Activated CD8-positive, alpha-beta memory T cell treated with anti-CD3 and anti-CD28 coated beads for 48 hours (primary cell): ENCODE data around the gene PRM1.
"Not testable (repeated sequence)": the region's sequence is repeated elsewhere in the genome, so short reads cannot be mapped to it uniquely, and the experiment has no call there.

Source experiments
- DNase-seq, 3 experiments: peaks; one replicate each; pipeline ENCODE4 v3.0.0-alpha.2; 2020; ENCODE audit warnings: low read depth in 2 of 3, low spot score in 2 of 3

The PRM1 gene

DNA sequence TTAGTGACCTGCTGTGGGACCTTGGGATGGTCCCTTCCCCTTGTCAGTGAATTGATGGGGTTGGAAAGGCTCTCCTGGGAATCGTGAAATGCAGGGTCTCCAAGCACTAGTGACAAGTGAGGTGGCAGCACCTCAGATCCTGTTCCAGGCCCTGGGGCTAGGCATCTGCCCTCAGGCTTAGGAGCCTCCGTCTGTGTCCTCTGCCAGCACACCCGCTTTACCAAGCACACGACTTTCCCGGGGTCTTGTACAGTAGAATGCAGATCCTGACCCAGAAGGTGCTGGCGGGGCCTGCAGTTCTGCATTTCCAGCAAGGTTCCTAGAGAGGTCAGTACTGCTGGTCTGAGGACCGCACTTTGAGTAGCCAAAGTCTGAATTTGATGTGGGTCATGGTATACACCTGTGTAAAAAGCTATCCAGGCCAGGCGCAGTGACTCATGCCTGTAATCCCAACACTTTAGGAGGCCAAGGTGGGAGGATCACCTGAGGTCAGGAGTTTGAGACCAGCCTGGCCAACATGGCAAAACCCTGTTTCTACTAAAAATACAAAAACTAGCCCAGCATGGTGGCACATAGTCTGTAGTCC, 33.3 kb upstream of the PRM1 start:
- DNase-seq: no peak

DNA sequence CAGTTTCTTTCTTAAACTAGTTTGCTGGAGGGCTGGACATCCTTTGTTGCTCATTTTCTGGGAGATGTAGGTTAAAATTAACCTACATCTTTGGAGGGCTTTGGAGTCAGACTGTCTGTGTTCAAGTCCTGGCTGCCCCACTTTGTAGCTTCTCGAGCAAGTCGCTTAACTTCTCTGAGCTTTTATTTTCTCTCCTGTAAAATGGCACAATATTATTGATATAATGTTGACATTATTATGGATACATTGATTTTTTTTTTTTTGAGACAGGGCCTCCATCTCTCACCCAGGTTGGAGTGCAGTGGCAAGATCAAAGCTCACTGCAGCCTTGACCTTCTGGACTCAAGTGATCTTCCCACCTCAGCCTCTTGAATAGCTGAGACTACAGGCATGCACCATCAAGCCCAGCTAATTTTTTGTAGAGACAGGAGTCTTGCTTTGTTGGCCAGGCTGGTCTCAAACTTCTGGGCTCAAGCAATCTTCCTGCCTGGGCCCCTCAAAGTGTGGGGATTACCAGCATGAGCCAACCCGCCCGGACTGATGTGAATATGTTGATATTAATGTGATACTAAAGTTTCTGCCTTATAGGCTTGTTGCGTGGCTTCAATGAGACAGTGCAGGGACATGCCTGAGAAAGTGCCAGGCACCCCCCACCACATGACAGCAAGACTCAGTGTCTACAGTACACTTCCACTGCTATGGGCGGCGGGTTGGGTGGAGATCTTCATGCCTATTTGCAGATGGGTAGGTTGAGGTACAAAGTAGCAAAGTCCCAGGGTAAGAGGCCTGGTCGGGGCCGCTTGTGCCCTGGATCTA, 32.6 kb upstream of the PRM1 start:
- no peak for DNase-seq

DNA sequence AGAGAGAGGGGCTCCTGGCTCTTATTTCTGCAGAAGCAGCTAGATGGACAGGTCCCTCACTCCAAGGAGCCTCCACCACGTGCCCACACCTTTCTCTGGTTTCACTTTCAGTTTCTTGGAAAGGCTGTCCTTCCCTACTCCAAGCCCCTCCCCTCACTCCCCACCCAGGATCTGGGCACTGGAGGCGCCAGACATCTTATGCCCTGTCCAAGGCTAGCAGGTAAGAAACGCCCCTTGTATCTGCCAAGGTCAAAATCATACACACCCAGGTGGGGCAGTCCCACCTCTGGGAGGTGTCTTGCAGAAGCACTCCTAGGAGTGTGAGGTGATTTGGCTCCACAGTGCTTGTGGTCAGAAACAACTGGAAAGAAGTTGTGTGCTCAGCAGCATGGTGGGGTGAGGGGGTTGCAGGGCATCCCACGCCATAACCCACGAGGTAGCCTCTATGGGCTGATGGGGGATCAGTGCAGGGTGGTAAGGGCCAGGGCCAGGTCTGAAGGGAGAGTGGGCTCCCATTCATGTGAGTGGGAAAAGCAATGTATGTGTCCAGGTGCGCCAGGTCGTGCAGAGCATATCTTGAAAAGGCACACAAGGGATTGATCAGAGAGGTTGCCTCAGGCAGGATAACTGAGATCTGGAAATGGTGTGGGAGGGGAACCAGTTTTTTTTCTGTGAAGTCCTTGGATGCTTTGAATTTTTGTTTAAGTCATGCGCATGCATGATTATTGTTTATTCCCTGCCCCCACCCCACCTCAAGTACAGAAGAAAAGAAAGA, 31.8 kb upstream of the PRM1 start:
- DNase-seq: no peak

DNA sequence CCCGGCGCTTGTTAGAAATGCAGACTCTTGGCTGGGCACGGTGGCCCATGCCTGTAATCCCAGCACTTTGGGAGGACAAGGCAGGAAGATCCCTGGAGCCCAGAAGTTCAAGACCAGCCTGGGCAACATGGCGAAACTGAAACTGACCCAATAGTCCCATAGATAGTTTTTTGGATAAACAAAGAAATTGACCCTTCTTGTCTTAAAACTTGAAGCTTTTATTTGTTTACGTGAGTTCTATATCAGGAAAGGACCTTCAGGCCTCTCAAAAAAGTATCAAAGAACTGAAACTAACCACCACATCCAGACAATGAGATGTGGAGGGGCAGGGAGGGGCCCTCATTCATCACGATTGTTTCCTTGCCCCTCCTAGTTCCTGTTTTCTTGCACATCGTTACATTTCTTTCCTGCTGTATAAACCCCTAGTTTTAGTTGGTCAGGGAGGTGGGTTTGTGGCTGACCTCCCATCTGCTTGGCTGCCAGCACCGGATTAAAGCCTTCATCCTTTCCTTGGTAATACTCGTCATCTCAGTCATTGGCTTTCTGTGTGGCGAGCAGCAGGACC, 29.9 kb upstream of the PRM1 start:
- no peak for DNase-seq

DNA sequence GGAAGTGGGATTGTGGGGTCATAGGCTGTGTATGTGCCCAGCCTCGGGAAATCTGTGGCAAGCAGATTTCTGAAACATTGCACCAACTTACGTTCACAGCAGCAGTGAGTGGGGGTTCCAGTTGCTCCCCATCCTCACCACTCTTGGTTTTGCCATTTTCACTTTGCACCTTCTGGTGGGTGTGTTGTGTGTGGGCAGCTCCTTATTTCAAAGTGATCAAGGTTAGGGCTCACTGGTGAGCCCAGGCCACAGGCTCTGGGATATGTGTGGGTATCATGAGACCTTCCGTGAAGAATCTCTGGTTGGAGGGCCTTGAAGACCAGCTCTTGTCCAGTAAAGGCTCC, 29.5 kb upstream of the PRM1 start:
- DNase-seq: no peak

DNA sequence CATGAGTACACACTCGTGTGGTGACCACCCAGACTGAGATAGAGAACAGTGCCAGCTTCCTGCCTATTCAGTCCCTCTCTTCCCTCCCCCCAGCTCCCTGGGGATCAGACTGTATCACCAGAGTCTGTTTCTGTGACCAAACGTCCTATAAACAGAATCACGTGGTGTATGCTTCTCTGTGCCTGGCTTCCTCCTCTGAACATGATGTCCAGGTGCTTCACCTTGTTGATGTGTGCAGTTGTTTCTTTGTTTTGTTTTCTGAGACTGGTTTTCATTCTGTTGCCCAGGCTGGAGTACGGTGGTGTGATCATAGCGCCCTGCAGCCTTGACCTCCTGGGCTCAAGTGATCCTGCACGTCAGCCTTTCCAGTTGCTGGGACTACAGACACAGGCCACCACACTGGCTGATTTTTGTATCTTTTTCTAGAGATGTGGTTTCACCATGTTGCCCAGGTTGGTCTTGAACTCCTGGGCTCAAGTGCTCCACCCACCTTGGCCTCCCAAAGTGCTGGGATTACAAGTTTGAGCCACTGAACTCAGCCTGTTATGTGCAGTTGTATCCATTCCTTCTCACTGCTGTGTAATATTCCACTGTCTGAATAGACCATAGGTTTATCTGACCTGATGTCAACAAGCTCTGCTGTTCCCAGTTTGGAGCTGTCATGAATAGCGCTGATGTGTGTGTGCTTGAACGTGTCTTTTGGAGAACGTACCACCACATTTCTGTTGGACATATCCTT, 28.9 kb upstream of the PRM1 start:
- no peak for DNase-seq

DNA sequence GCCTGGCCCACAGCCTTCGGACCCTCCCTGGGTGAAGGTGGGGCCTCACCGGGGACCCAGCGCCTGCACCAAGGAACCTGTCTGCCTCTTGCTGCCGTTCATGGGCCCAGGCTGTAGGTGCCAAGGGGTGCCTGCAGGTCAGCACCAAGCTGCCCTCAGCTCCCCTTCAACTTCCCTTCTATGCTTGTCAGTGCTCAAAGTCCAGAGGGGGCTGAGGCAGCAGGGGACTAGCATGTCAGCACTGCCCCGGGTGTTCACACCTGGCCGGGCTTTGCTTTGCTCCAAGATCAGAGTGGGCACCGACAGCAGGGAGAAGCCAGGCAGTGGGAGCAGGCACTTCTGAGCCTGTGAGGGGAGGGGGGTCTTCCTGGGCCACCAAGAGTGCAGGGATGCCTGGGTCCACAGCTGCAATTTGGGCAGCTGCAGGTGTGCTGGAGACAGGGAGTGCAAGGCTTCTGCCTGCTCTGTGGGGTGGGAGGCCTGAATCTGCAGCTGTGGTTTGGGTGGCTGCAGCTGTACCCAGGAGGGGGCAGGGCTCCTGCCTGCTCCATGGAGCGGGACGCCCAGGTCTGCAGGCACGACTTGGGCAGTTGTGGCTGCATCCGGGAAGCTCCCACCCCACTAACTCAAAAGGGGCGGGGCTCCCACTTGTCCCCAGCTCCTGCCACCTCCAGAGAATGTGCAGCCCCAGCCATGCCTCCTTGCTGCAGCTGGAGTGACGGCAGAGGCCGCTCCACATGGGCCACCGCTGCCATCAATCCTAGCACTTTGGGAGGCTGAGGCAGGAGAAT, 27.6 kb upstream of the PRM1 start:
- no peak for DNase-seq

DNA sequence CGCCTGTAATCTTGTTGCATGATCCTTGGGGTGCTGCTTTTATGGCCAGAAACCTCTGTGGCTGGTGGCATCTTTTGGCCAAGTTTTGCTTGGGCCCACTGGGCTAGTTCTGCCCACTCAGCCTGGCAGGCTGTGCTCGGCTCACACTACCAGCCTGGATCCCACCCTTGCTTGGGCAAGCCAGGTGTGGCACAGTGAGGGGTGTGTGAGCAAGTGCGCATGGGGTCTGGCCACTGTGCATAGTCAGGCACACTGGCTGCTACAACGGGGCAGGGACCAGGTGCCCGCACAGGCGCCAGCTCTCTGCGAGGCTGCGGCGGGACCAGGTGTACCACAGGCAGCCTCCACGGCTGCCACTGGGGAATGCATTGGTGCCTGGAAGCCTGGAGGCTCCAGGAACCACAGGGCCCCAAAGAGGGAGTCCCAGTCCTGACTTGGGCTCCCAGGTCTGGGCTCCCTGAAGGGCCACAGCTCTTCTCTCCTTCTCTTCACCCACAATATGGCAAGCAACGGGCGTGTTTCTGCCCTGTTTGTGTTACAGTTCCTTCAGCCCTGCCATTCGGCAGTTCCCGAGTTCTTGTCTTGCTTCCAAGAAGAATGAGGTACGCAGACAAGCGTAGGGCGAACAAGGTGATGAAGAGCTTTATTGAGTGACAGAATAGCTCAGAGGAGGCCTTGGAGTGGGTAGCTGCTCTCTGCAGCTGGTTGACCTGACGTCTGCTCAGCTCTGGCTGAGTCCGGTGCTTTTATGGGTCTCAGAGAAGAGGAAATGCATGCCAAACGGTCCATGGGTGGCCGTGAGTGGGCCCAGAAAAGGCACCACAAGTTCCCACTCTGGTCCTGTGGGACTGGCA, 26.7 kb upstream of the PRM1 start:
- DNase-seq: no peak

DNA sequence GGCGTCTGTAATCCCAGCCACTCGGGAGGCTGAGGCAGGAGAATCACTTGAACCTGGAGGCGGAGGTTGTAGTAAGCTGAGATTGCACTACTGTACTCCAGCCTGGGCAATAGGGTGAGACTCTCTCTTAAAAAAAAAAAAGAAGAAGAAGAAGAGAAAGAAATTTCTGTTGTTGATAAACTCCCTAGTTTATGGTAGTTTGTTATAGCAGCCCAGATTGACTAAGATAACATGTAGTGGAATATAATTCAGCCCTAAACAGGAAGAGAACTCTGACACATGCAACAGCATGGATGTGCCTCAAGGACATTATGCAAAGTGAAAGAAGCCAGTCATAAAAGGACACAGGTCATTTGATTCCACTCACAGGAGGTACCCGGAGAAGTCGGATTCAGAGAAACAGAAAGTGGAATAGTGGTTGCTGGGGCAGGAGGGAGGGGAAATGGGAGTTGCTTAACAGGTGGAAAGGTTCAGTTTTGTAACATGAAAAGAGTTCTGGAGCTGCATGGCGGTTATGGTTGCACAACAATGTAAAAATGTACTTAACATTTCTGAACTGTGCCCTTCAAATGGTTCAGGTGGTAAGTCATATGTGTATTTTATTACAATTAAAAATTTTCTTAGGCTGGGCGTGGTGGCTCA, 26.0 kb upstream of the PRM1 start:
- no peak for DNase-seq

DNA sequence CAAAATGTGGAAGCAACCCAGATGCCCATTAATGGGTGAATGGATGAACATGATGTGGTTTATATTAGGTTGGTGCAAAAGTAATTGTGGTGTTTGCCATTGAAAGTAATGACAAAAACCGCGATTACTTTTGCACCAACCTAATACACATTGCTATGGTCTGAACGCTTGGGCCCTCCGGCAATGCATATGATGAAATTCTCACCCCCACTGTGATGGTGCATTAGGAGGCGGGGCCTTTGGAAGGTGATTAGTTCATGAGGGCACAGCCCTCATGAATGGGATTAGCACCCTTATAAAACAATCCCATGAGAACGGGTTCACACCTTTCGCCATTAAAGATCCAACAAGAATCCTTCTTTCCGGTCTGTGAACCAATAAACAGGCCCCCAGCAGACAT, 25.3 kb upstream of the PRM1 start:
- no peak for DNase-seq

DNA sequence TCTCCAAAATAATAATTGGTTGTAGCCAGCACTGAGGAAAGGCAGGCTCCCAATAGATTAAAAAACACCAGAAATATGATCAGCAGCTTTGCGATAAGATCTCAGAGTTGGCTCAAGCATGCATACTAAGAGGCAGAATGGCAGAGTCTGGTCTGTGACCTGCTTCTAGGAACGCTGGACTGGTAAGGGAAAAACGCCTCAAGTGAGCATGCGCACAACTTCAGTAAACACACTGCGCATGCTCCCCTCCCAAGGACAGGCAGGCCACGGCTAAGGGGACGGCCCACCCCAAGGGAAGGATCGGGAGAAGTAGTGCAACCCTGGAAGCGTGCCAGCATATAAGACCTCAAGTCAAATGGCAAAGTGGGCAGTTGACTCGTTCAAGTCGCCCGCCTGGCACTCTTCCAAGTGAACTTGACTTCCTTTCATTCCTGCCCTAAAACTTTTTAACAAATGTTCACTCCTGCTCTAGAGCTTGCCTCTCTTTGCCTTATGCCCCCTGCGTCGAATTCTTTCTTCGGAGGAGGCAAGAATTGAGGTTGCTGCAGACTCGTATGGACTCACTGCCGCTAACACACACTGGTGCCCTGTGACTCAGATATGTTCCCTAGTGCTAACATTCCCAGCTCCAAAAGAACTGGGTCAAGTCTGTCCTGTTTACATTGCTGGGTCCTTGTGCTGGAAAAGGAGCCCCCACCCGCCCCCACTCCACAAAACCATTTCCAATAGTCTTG, 22.4 kb upstream of the PRM1 start:
- DNase-seq: no peak

DNA sequence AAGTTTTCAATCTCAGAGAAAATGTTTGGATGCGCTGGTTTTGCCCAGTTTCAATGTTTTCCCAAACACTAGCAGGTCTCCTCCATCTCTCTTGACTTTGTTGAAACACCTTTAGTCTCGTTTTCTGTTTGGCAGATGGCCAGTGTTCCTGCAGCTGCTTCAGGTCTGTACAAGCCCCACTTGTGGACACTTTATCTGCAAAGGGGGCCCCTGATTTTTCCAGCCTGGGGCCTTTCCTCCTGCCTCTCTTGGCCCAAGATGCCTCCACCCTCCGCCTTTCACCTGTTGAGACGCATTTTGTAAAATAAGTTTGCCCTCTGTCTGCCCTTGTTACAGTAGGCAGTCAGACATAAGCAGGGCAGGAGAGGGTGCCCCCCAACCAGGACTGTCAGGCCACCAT, 21.8 kb upstream of the PRM1 start:
- no peak for DNase-seq

DNA sequence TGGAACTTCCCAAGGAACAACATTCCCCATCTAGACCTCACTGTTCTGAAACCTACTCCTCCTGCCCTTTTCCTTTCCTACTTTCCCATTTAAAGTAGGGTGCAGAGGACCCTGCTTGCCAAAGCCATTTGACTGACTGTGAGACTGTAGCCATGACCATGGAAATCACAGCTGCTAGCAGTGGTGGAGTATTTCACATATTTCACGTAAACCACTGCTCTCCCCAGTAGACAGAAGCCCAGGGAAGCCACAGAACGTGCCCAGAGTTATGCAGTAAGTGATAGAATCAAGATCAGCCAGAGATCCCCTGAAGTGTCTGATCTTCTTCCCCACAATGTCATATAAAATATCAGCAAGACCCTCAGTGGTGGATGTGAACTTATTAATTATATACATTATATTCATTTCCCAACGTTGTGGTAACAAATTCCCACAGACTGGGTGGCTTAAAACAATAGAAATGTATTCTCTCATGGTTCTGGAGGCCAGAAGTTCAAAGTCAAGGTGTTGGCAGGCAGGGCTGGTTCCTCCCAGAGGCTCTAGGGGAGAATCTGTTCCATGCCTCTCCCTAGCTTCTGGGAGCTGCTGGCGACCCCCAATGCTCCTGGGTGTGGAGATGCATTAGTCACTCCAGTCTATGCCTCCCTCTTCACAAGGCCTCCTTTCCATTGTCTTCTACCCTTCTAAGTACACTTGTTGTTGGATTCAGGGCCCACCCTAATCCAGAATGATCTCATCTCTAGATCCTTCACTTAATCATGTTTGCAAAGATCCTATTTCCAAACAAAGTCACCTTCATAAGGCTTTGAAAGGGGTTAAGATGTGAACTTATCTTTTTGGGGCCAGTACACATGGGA, 20.7 kb upstream of the PRM1 start:
- no peak for DNase-seq

DNA sequence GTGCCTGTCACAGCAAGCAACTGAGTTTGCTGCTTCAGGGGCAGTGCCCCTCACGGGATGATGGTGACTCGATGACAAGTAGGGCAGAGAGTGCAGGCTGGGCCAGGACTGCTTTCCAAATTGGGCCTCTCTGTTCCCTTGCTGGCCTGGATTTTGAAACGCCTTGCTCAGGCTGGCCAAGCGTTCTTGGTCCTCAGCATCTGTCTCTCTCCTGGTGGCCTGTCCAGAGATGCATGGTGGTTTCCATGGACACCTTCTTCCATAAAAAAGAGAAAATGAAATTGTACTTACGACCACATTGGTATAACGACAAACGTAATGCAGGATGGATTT, 19.4 kb upstream of the PRM1 start:
- DNase-seq: no peak

DNA sequence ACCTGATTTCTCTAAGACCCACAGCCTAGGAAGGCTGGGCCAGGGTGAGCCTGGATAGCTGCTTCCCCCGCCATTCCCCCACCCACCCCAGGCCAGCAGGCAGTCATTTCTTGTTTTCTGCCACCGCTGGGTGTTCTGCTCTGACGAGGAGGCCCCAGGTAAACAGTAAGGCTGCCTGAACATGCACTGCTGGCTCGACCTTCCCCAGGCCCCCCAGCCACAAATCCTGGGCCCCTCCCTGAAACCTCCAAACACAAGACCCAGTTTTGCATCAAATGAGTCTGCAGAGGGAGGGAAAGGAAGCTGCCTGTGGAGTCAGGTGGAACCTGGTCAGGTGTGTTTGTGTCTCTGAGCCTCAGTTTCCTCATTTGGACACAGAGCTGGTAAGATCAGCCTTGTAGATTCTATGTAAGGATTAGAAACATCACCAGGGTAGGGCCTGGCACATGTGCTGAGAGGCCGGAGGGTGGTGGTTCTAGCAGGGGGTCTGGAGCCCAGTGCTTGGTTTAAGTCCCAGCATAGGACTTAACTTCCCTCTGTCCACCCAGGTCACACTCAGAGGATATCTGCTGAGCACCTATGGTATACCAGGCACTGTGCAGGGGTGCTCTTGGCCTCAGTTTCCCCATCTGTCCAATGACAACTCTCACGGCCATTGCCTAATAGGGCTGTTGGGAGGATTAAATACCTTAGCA, 18.9 kb upstream of the PRM1 start:
- DNase-seq: no peak

DNA sequence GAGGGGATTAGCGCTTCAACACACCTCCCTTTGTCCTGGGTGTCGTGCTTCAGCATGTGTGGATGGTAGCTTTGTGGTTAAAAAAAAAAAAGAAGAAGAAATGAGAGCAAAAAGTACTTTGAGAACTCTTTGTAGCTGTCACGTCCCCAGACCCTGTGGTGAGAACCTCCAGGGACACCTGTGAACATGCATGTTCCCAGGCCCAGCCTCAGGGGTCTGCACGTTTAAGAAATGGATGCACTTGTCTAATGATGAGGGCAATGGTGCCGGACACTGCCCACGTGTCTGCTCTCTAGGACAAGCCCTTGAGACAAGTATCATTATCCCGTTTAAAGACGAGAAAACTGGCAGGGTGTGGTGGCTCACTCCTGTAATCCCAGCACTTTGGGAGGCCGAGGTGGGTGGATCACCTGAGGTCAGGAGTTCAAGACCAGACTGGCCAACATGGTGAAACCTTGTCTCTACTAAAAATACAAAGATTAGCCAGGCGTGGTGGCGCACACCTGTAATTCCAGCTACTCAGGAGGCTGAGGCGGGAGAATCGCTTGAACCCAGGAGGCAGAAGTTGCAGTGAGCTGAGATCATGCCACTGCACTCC, 17.9 kb upstream of the PRM1 start:
- not testable (repeated sequence) for DNase-seq
